ENCODE measurements around the gene DIDO1.

GRCh38 chr20:62962221-62962879 lies 36.0 kb upstream of the DIDO1 start:
- TF ChIP-seq CTCF (IDR thresholded peaks at IDR 0.05) (no peak), POLR2A (IDR thresholded peaks at IDR 0.05) (no peak), POLR2AphosphoS5 (IDR thresholded peaks at IDR 0.05) (no peak)
